ENCODE results near the gene TRIO. TPM values are rescaled to one million over a fixed set of nuclear protein-coding genes. Genes with fewer than 3 reads are reported as not detected.
A peak's percentile ranks its signal among the peaks of the same experiment; 100 is the strongest.

The TRIO gene
- total RNA-seq, 5 donors from 2014 or later (not counting 1 experiment from before 2014, with no cell fraction given), result 6.2 to 31.1 (median 11.8) TPM

GRCh38 chr5:14401639-14402038, 258.5 kb downstream of the TRIO start:
- WGBS (ENCODE audit: insufficient coverage), result 96% methylated on average over 3 of the region's 3 CpGs
- Mint-ChIP-seq H3K27ac (no peak overlapping the region), H3K36me3 (no peaks in the 10 kb centered on the region), H3K9me3 (peaks cover 0 to 4% (median 0%) of the 10 kb centered on the region in 3 donors), H3K4me1 (peaks cover 15 to 18% (median 17%) of the 10 kb centered on the region in 3 donors), H3K4me3 (no peak overlapping the region), H3K27me3 (no peaks in the 10 kb centered on the region)
- ChIA-PET CTCF (interaction anchor here (0.8 to 5.1 kb wide), 3 partner anchors 247 to 252 kb away, joined by 3 to 76 read pairs (median 27); no protein-coding TSS in a partner anchor), POLR2A (no interaction called here)
- Histone ChIP-seq H3K4me1 (ENCODE audit: control insufficient read depth in 1 of 2, extremely low read depth in 1 of 2, insufficient read depth in 2 of 2, low read length in 2 of 2) (no peaks in the 10 kb centered on the region), H3K27me3 (replicated peaks in 1 of 2; ENCODE audit: control insufficient read depth in 2 of 2, extremely low read depth in 1 of 2, insufficient read depth in 2 of 2, low read length in 1 of 2) (no peaks in the 10 kb centered on the region), H3K36me3 (ENCODE audit: control insufficient read depth in 2 of 2, extremely low read depth in 1 of 2, insufficient read depth in 1 of 2, low read length in 1 of 2) (no peaks in the 10 kb centered on the region), H3K27ac (ENCODE audit: low read length) (no peak overlapping the region), H3K9me3 (no peaks in the 10 kb centered on the region), H3K4me3 (ENCODE audit: control insufficient read depth in 1 of 2, extremely low read depth in 1 of 2, low read length in 1 of 2) (no peak overlapping the region)
- ATAC-seq (replicated peaks in 1 of 4), result no peak
- DNase-seq, result no peak

DNA sequence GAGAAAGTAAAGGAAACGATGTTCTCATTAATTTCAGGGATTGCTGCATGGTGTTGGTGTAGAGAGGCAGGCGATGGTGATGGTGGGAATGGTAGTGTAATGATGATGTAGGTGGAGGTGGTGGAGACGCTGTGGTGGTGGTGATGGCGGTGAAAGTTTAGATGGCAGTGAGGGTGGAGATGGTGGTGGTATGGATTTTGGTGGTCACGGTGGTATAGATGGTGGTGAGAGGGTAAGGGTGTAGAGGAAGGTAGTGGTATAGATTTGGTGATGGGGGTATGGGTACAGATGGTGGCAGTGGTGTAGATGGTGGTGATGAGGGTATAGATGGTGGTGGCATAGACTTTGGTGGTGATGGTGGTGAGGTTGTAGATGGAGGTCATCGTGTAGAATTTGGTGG, 259.3 kb downstream of the TRIO start:
- ChIA-PET POLR2A (no interaction called here), CTCF (interaction anchor here in 1 of 2 donors (3.8 kb wide), 1 partner anchor 246 kb away, joined by 27 read pairs; no protein-coding TSS in a partner anchor)
- H3K9me3 Mint-ChIP-seq, result peaks cover 0 to 4% (median 0%) of the 10 kb centered on the region in 3 donors
- H3K36me3 Mint-ChIP-seq, result no peaks in the 10 kb centered on the region
- Histone ChIP-seq H3K4me3 (ENCODE audit: control insufficient read depth in 1 of 2, extremely low read depth in 1 of 2, low read length in 1 of 2) (no peak overlapping the region), H3K27ac (ENCODE audit: low read length) (no peak overlapping the region), H3K9me3 (no peaks in the 10 kb centered on the region), H3K36me3 (ENCODE audit: control insufficient read depth in 2 of 2, extremely low read depth in 1 of 2, insufficient read depth in 1 of 2, low read length in 1 of 2) (no peaks in the 10 kb centered on the region), H3K27me3 (replicated peaks in 1 of 2; ENCODE audit: control insufficient read depth in 2 of 2, extremely low read depth in 1 of 2, insufficient read depth in 2 of 2, low read length in 1 of 2) (no peaks in the 10 kb centered on the region), H3K4me1 (ENCODE audit: control insufficient read depth in 1 of 2, extremely low read depth in 1 of 2, insufficient read depth in 2 of 2, low read length in 2 of 2) (no peaks in the 10 kb centered on the region)
- peak overlapping the region in 1 of 2 donors; percentile 30 for H3K27ac Mint-ChIP-seq
- peaks cover 15 to 18% (median 17%) of the 10 kb centered on the region in 3 donors for H3K4me1 Mint-ChIP-seq
- H3K4me3 Mint-ChIP-seq, result no peak overlapping the region
- H3K27me3 Mint-ChIP-seq, result no peaks in the 10 kb centered on the region
- 94% methylated on average over 6 of the region's 6 CpGs for WGBS (ENCODE audit: insufficient coverage)
- DNase-seq (no peak), ATAC-seq (replicated peaks in 1 of 4) (no peak)

DNA sequence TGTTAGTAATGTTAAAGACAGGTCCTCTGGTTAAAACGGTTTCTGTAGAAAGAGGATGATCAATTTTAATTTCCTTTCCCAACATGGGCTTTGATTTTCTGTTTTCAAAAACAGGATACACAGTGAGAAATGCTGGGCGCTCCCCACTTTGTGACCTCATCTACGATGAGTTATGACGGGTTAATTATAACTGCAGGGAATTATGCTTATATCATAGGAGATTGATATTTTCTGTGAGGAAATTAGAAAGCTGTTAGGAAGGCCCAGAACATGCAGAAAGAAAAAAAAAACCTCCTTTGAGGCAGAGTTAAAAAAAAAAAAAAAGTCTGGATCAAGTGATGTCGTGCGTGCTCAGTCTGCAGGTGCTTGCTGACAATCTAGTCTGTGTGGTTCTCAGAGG, 261.6 kb downstream of the TRIO start:
- Mint-ChIP-seq H3K9me3 (peaks cover 0 to 4% (median 0%) of the 10 kb centered on the region in 3 donors), H3K4me1 (peaks cover 15 to 18% (median 17%) of the 10 kb centered on the region in 3 donors), H3K4me3 (no peak overlapping the region), H3K36me3 (no peaks in the 10 kb centered on the region), H3K27ac (no peak overlapping the region), H3K27me3 (no peaks in the 10 kb centered on the region)
- DNase-seq, result no peak
- Histone ChIP-seq H3K4me1 (ENCODE audit: control insufficient read depth in 1 of 2, extremely low read depth in 1 of 2, insufficient read depth in 2 of 2, low read length in 2 of 2) (no peaks in the 10 kb centered on the region), H3K36me3 (ENCODE audit: control insufficient read depth in 2 of 2, extremely low read depth in 1 of 2, insufficient read depth in 1 of 2, low read length in 1 of 2) (no peaks in the 10 kb centered on the region), H3K9me3 (no peaks in the 10 kb centered on the region), H3K4me3 (ENCODE audit: control insufficient read depth in 1 of 2, extremely low read depth in 1 of 2, low read length in 1 of 2) (no peak overlapping the region), H3K27ac (ENCODE audit: low read length) (no peak overlapping the region), H3K27me3 (replicated peaks in 1 of 2; ENCODE audit: control insufficient read depth in 2 of 2, extremely low read depth in 1 of 2, insufficient read depth in 2 of 2, low read length in 1 of 2) (no peaks in the 10 kb centered on the region)
- ChIA-PET CTCF (no interaction called here), POLR2A (no interaction called here)
- WGBS (ENCODE audit: insufficient coverage), result 83% methylated on average over 2 of the region's 6 CpGs
- no peak for ATAC-seq (replicated peaks in 1 of 4)

- ATAC-seq (replicated peaks in 1 of 4), result no peak
- H3K9me3 ChIP-seq, result no peaks in the 10 kb centered on the region
- Mint-ChIP-seq H3K36me3 (no peaks in the 10 kb centered on the region), H3K27ac (no peak overlapping the region), H3K4me3 (no peak overlapping the region), H3K4me1 (peaks cover 15 to 17% (median 16%) of the 10 kb centered on the region in 3 donors), H3K27me3 (no peaks in the 10 kb centered on the region), H3K9me3 (peaks cover 0 to 4% (median 0%) of the 10 kb centered on the region in 3 donors)
- H3K36me3 ChIP-seq (ENCODE audit: control insufficient read depth in 2 of 2, extremely low read depth in 1 of 2, insufficient read depth in 1 of 2, low read length in 1 of 2), result no peaks in the 10 kb centered on the region
- H3K4me1 ChIP-seq (ENCODE audit: control insufficient read depth in 1 of 2, extremely low read depth in 1 of 2, insufficient read depth in 2 of 2, low read length in 2 of 2), result no peaks in the 10 kb centered on the region
- CTCF ChIA-PET, result no interaction called here
- 100% methylated on average over 5 of the region's 10 CpGs for WGBS (ENCODE audit: insufficient coverage)
- POLR2A ChIA-PET, result no interaction called here
- no peak overlapping the region for H3K27ac ChIP-seq (ENCODE audit: low read length)
- H3K4me3 ChIP-seq (ENCODE audit: control insufficient read depth in 1 of 2, extremely low read depth in 1 of 2, low read length in 1 of 2), result no peak overlapping the region
- H3K27me3 ChIP-seq (replicated peaks in 1 of 2; ENCODE audit: control insufficient read depth in 2 of 2, extremely low read depth in 1 of 2, insufficient read depth in 2 of 2, low read length in 1 of 2), result no peaks in the 10 kb centered on the region
- DNase-seq, result no peak
Observed at GRCh38 chr5:14405267-14405666, 262.1 kb downstream of the TRIO start.

DNA sequence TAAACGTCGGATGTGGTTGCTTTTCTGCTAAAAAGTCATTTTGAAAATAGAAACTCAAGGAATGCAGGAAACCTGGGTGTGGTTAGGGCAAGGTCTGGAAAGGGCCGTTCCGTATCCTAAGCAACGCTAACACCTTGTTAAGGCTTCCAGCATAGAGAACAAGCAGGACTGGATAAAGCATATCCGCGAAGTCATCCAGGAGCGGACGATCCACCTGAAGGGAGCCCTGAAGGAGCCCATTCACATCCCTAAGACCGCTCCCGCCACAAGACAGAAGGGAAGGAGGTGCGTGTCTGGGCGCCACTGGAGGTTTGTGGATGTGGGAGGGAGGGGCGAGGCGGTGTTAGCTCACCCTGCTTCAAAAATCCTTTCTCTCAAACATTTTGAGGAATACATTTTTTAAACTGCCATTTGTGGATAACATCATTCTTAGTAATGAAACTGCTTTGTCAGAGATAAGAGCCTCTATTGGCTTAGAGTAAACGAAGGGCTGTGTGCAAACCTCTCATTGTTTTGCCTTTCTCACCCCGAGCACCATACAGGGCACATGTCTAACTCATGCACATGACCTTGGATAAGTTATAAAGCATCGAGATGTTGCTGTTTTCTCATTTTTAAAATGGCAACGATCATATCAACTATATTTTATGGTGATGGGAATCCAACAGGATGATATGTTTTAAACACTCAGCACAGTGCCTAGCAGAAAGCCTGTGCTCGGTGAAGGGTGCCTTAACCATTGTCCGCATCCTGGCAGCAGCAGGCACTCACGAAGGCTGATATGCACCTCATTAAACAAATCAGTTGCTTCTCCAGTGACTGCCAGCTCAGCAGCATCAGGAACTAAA, 262.8 kb downstream of the TRIO start:
- no peak overlapping the region for H3K27ac ChIP-seq (ENCODE audit: low read length)
- H3K4me1 Mint-ChIP-seq, result peaks cover 11 to 12% (median 12%) of the 10 kb centered on the region in 3 donors
- H3K36me3 Mint-ChIP-seq, result no peaks in the 10 kb centered on the region
- H3K27ac Mint-ChIP-seq, result no peak overlapping the region
- peaks cover 0 to 4% (median 0%) of the 10 kb centered on the region in 3 donors for H3K9me3 Mint-ChIP-seq
- 88% methylated on average over 13 of the region's 22 CpGs for WGBS (ENCODE audit: insufficient coverage)
- DNase-seq (no peak), ATAC-seq (replicated peaks in 1 of 4) (no peak)
- POLR2A ChIA-PET, result no interaction called here
- H3K4me3 Mint-ChIP-seq, result no peak overlapping the region
- CTCF ChIA-PET, result no interaction called here
- no peaks in the 10 kb centered on the region for H3K36me3 ChIP-seq (ENCODE audit: control insufficient read depth in 2 of 2, extremely low read depth in 1 of 2, insufficient read depth in 1 of 2, low read length in 1 of 2)
- no peak overlapping the region for H3K4me3 ChIP-seq (ENCODE audit: control insufficient read depth in 1 of 2, extremely low read depth in 1 of 2, low read length in 1 of 2)
- no peaks in the 10 kb centered on the region for H3K4me1 ChIP-seq (ENCODE audit: control insufficient read depth in 1 of 2, extremely low read depth in 1 of 2, insufficient read depth in 2 of 2, low read length in 2 of 2)
- no peaks in the 10 kb centered on the region for H3K9me3 ChIP-seq
- no peaks in the 10 kb centered on the region for H3K27me3 Mint-ChIP-seq
- H3K27me3 ChIP-seq (replicated peaks in 1 of 2; ENCODE audit: control insufficient read depth in 2 of 2, extremely low read depth in 1 of 2, insufficient read depth in 2 of 2, low read length in 1 of 2), result no peaks in the 10 kb centered on the region

DNA sequence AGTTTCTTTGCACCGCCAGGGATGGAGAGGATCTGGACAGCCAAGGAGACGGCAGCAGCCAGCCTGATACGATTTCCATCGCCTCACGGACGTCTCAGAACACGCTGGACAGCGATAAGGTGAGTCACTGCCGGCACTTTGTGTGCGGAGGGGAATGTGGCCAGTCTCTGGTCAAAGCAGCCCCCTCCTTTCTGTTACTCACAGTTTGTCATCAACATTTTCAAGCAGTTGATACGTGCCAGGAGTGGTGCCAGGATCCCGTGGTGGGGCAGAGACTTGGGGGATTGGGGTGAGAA, 263.4 kb downstream of the TRIO start:
- no peak for ATAC-seq (replicated peaks in 1 of 4)
- Mint-ChIP-seq H3K27me3 (no peaks in the 10 kb centered on the region), H3K27ac (no peak overlapping the region), H3K4me1 (peaks cover 6 to 7% (median 6%) of the 10 kb centered on the region in 3 donors), H3K9me3 (peaks cover 0 to 4% (median 0%) of the 10 kb centered on the region in 3 donors), H3K36me3 (no peaks in the 10 kb centered on the region), H3K4me3 (no peak overlapping the region)
- H3K4me3 ChIP-seq (ENCODE audit: control insufficient read depth in 1 of 2, extremely low read depth in 1 of 2, low read length in 1 of 2), result no peak overlapping the region
- DNase-seq, result no peak
- no peaks in the 10 kb centered on the region for H3K36me3 ChIP-seq (ENCODE audit: control insufficient read depth in 2 of 2, extremely low read depth in 1 of 2, insufficient read depth in 1 of 2, low read length in 1 of 2)
- no peaks in the 10 kb centered on the region for H3K9me3 ChIP-seq
- ChIA-PET POLR2A (no interaction called here), CTCF (no interaction called here)
- no peak overlapping the region for H3K27ac ChIP-seq (ENCODE audit: low read length)
- WGBS (ENCODE audit: insufficient coverage), result 93% methylated on average over 7 of the region's 12 CpGs
- H3K27me3 ChIP-seq (replicated peaks in 1 of 2; ENCODE audit: control insufficient read depth in 2 of 2, extremely low read depth in 1 of 2, insufficient read depth in 2 of 2, low read length in 1 of 2), result no peaks in the 10 kb centered on the region
- no peaks in the 10 kb centered on the region for H3K4me1 ChIP-seq (ENCODE audit: control insufficient read depth in 1 of 2, extremely low read depth in 1 of 2, insufficient read depth in 2 of 2, low read length in 2 of 2)

Measured in T-cell (primary cell).